Hepatocyte (in vitro differentiated cells): ENCODE data around the gene XIRP1.

ENCODE experiments used
- CTCF ChIP-seq: fragments of 200-600 bp; sonication (generic); IDR thresholded peaks from 2 replicates; pipeline ENCODE4 v1.5.1; 2016; ENCODE audit warnings: antibody characterized with exemption, mild to moderate bottlenecking; ENCODE audit not compliant: poor library complexity
- EZH2 ChIP-seq: fragments of 200-600 bp; sonication (generic); IDR thresholded peaks from 2 replicates; pipeline ENCODE4 v1.6.1; 2016; ENCODE audit warnings: antibody characterized with exemption, mild to moderate bottlenecking, borderline replicate concordance

- TF ChIP-seq CTCF (no peak), EZH2 (no peak)
These were observed 42.3 kb upstream of the XIRP1 start for GRCh38 chr3:39234651-39235050.
